GM19452 (cell line): Measurements from ENCODE around the gene RABEP2.
"Not testable (repeated sequence)": the region's sequence is repeated elsewhere in the genome, so short reads cannot be mapped to it uniquely, and the experiment has no call there.

Experiments used
- ATAC-seq: cut with Tn5 transposase; IDR thresholded peaks from one replicate; pipeline ENCODE4 v1.9.1; 2021; ENCODE audit not compliant: unreplicated experiment

The RABEP2 gene, protein sequence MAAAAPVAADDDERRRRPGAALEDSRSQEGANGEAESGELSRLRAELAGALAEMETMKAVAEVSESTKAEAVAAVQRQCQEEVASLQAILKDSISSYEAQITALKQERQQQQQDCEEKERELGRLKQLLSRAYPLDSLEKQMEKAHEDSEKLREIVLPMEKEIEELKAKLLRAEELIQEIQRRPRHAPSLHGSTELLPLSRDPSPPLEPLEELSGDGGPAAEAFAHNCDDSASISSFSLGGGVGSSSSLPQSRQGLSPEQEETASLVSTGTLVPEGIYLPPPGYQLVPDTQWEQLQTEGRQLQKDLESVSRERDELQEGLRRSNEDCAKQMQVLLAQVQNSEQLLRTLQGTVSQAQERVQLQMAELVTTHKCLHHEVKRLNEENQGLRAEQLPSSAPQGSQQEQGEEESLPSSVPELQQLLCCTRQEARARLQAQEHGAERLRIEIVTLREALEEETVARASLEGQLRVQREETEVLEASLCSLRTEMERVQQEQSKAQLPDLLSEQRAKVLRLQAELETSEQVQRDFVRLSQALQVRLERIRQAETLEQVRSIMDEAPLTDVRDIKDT

DNA sequence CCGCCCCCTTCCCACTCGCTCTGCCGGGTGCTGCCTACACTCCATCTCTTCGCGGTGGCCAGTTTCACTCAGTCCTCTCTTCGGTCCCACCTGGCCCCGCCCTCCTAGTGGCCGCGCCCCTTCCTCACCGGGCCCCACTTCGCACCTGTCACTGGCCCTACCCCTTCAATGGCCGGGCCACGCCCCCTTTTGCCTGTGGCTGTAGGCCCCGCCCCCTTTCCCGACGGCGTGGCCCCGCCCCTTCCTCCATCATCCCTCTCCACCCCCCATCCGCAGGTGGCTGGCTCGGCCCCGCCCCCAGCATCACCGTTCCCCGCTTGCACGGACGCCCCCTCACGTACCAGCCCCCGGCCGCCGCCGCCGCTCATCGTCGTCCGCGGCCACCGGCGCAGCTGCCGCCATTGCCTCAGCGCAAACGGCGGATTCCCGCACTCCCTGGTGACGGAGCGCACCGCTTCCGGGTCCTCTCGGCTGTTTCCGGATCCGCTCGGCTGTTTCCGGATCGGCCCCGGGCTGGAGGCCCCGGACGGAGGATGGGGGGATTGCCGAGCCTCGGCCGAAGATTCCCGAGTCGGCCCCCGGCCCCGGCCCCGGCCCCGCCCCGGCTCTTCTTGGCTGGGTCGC, at the start of gene RABEP2:
Gene RABEP2, minus strand, starts transcription at position 477 of the 624 bp plus-strand sequence. Its CDS starts 75 bp downstream, at position 402.
- peak; percentile 61 for ATAC-seq

DNA sequence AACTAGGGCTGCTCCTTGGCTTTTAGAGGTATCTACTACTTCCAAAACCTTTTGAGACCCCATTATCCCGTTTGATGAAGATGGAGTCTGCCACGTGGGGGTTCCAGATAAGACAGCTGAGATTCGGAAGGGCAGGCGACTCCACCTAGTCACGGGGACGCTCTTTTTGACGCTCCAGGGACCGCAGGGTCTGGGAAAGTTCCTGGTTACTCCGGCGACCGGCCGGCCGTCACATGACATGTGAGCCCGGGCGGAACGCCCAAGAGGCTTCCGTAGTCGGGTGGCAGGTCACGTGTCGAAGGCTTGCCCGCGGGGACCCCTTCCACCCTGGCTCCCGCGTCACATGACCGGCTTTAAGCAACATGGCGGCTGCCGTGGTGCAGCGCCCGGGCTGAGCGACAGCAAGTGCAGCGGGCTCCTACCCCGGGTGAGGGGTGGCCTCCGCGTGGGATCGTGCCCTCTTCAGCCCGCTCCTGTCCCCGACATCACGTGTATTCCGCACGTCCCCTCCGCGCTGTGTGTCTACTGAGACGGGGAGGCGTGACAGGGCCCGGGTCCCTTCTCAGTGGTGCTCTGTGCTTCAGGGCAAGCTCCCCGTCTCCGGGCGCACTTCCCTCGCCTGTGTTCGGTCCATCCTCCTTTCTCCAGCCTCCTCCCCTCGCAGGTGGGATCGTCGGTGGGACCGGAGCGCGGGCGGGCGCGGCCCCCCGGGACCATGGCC, 49.6 kb upstream of the RABEP2 start, which contains the start of gene SPNS1:
Gene SPNS1, plus strand, starts transcription at position 342 of the 721 bp plus-strand sequence. Its CDS starts 374 bp downstream, at position 716.
- peak; percentile 83 for ATAC-seq

DNA sequence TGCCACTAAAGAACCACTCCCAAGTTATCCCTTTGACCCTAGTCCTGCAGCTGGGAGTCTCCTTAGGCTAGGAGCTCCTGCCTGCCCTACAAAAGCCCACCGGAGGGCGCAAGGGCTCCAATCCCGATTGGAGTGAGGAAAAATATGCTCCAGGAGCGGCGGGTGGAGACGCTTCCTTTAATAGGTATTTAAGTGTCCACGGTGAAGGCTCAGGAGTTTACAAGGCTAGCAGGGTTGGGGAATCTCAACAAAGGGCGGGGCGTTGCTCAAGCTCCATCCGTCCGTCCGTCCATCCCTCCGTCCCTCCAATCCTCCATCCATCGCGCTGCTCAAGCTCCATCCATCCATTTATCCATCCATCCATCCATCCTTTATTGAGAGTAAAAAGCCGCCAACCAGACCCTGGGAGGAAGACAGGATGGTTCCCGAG, 49.0 kb upstream of the RABEP2 start:
- no peak for ATAC-seq

DNA sequence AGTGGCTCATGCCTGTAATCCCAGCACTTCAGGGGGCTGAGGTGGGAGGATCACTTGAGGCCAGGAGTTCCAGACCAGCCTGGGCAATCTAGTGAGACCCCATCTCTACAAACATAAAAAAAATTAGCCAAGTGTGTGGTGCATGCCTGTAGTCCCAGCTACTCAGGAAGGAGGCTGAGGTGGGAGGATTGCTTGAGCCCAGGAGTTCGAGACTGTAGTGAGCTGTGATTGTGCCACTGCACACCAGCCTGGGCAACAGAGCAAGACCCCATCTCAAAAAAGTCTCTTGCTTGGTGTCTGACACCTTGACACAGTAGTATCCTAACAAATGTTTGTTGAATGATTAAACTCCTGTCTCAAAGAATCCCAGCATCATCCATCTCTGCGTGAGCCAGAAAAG, 44.7 kb upstream of the RABEP2 start:
- not testable (repeated sequence) for ATAC-seq

DNA sequence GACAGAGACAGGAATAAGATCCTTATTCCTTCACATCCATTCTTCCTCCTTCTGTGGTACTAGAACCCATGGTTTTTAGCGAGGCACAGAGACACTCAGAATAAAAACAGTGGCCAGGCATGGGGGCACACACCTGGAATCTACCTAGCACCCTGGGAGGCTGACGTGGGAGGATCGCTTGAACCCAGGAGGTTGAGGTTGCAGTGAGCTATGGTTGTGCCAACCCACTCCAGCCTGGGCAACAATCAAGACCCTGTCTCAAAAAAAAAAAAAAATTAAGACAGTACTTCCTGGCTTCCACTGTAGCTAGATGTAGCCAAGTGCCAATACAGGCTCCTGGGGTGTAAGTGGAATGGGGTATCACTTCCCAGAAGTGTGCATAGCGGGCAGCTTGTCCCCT, 42.1 kb upstream of the RABEP2 start:
- no peak for ATAC-seq

DNA sequence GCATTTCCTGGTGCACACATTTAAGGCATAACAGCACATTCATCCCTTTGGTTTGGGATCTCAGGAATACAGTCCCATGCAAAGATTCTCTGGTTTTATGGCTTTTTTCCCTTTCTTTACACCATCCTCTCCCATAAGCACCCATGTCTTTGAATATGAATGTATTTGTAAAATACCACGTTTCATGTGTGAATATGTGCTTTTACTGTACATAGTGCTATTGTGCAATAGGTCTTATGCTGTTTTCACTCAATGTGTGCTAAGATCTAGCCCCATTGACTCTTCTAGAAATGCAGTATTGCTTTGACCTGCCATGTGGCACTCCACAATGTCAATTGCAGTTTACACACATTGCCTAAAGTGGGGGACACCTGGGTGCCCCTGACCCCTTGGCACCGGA, 39.5 kb upstream of the RABEP2 start:
- ATAC-seq: no peak

DNA sequence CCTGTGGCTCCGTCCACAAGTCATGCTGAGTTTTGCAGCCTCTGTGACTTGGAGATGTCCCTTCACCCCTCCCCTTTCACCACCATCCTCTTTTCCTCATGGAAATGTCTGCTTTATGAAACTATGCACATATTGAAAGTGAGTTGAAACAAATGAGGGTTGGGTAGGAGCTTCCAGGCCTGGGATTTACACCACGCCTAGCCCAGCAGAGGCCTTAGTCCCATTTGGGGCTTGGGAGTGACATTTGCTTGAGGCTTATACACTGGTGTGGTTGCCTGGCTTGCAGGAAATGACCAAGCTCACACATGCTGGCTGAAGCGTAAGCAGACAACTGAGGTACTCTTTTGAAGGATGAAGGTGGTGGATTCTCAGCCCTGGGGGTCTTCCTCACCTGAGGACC, 39.0 kb upstream of the RABEP2 start:
- no peak for ATAC-seq

DNA sequence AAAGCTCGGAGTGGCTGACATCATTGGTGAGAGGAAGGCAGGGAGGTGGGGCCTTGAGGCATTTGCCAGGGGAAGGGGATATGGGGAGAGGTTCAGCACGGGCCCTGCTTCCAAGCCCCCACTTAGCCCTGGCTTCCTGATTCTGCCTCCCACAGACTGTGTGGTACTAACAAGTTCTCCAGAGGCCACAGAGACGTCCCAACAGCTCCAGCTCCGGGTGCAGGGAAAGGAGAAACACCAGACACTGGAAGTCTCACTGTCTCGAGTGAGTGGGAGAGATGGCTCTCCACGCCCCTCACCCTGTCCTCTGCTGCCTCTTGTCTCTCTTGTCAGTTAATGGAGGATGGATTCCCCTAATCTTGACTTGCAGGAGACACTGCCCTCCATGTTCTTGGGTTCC, 33.8 kb upstream of the RABEP2 start:
- ATAC-seq: no peak

DNA sequence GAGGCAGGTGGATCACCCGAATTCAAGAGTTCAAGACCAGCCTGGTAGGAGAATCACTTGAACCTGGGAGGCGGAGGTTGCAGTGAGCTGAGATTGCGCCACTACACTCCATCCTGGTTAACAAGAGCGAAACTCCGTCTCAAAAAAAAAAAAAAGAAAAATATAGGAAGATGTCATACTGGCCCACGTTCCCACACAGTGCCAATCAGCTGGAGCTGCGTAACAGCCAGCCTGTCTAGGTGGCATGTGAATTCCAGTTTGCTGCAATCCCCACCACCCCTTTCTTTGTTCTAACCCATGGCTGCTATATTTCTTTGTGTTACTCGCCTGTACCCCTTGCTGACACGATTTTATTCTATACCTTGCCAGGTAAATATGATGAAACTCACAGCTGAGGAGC, 33.2 kb upstream of the RABEP2 start:
- ATAC-seq: no peak

DNA sequence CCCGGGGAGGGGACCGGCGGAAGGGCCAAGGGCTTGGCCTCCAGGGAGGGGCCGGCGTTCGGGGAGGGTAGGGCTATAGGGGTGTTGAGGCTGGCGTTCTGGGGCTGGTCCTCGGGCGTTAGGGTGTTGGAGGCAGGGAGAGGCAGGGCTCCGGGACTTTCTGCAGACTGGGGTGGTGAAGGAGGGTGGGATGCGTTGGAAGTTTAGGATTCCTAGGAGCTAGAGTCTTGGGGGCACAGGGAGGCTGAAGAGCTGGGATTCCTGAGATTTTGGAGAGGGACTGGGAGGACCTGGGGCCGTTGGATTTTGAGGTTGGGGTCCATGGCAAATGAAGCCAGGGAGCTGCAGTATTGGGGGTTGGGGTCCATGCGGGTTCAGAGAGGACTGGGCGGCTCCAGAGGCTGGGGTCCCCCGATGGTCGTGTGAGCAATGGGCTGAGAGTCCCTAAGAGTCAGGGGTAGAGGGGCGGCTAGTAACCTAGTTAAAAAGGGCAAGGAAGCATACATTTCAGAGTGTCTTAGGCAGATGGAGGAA, 26.4 kb upstream of the RABEP2 start:
- ATAC-seq: no peak

DNA sequence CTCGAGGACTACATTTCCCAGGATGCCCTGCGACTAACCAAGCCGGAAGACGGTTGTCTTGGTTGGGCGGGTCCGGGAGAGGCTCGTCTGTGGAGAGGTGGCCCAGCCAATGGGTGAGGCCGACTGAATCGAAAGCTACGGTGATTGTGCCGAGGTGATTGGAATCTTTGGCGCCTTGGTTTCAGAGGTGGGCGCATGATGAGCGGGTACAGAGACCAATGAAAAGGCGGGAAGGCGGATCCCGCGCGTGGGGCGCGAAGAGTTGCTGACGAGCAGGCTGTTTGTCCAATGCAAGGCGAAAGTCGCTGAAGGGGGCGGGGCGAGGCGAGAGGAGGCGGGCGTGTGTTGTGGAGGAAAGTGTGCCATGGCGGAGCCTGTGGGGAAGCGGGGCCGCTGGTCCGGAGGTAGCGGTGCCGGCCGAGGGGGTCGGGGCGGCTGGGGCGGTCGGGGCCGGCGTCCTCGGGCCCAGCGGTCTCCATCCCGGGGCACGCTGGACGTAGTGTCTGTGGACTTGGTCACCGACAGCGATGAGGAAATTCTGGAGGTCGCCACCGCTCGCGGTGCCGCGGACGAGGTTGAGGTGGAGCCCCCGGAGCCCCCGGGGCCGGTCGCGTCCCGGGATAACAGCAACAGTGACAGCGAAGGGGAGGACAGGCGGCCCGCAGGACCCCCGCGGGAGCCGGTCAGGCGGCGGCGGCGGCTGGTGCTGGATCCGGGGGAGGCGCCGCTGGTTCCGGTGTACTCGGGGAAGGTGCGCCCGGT, 25.8 kb upstream of the RABEP2 start, which contains the start of gene NFATC2IP:
Gene NFATC2IP, plus strand, starts transcription at position 290 of the 762 bp plus-strand sequence. Its CDS starts 75 bp downstream, at position 365.
- peak; percentile 88 for ATAC-seq

DNA sequence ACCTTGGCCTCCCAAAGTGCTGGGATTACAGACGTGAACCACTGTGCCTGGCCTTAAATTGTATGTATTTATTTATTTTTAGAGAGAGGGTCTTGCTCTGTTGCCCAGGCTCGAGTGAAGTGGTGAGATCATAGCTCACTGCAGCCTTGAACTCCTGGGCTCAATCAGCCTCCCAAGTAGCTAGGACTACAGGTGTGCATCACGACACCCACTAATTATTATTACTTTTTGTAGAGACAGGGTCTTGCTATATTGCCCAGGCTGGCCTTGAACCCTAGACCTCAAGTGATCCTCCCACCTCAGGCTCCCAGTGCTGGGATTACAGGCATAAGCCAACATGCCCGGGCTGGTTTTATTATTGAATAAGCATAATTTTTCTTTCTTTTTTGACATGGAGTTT, 21.6 kb upstream of the RABEP2 start:
- ATAC-seq: no peak

DNA sequence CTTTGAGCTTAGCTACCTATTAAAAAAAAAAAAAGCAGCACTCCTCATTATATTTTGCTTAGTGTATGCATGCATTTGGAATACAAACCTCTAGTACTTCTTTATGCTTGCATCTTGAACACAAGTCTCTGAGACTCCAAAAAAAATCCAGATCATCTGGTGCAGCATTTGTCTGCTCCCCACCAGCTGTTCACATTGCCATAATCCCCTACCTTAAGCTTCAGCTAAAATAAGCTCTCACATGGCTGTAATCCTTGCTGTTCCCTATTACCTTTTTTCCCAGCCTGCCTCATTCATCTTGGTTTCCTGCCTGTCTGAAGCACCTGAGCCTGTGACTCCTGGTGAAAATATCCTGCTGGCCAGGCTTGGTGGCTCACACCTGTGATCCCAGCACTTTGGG, 18.2 kb upstream of the RABEP2 start:
- ATAC-seq: no peak

DNA sequence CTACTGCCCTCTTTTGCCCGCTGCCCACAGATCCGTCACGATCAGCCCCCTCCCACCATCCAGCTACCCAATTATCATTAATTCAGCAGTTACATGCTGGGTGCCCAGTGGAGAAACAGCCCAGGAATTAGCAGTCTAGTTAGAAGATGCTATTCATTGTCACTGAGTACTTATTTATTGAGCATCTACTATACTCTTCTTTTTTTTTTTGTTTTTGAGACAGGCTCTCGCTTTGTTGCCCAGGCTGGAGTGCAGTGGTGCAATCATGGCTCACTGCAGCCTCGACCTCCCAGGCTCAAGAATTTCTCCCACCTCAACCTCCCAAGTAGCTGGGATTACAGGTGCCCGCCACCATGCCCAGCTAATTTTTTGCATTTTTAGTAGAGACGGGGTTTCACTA, 14.8 kb upstream of the RABEP2 start:
- ATAC-seq: not testable (repeated sequence)

DNA sequence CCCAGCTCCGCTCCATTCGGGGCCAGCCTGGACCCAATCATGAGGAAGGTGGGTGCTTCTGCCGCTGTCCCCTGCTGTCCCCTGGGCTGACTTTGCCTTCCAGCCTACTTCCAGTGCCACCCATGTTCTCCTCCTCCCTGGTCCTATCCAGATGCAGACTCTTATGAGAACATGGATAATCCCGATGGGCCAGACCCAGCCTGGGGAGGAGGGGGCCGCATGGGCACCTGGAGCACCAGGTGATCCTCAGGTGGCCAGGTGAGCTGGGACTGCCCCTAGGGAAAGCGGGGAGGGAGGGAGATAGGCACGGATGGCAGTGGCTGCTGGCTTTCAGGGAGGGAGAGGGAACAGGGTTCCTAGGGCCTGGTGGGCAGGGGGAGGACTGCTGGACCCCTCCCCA, 13.7 kb upstream of the RABEP2 start:
- ATAC-seq: no peak

DNA sequence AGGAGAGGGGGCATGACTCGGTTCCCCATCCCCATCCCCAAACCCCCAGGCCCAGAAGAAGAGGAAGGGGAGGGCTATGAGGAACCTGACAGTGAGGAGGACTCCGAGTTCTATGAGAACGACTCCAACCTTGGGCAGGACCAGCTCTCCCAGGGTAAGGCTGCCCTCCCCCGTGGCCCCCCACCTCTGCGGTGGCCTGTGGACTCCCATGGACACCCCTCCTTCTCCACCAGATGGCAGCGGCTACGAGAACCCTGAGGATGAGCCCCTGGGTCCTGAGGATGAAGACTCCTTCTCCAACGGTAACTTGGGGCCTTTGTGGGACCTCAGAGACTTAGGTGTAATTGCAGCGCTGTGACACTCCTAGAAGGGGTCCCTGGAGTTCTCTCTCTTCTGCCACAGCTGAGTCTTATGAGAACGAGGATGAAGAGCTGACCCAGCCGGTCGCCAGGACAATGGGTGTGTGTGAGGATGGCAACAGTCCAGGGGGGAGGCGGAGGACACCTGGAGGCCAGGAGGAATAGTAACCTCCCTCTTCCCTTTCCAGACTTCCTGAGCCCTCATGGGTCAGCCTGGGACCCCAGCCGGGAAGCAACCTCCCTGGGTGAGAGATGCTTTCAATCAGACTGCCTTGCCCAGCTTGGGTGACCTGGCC, 12.3 kb upstream of the RABEP2 start:
- ATAC-seq: no peak

DNA sequence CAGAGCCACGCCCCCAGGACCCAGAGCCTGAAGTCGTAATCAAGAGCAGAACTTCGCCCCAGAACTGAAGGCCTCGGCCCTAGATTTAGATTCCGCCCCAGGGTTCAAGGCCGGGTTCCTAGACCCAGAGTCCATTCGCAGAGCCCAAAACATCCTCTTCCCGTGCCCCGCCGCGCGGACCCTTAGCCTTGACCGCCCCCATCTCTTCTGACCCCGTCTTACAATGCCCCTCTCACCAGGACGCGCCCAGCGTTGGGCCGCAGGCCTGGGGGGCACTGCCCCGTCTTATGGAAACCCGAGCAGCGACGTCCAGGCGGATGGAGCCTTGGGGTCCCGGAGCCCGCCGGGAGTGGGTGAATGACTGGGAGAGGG, 11.7 kb upstream of the RABEP2 start:
- no peak for ATAC-seq

DNA sequence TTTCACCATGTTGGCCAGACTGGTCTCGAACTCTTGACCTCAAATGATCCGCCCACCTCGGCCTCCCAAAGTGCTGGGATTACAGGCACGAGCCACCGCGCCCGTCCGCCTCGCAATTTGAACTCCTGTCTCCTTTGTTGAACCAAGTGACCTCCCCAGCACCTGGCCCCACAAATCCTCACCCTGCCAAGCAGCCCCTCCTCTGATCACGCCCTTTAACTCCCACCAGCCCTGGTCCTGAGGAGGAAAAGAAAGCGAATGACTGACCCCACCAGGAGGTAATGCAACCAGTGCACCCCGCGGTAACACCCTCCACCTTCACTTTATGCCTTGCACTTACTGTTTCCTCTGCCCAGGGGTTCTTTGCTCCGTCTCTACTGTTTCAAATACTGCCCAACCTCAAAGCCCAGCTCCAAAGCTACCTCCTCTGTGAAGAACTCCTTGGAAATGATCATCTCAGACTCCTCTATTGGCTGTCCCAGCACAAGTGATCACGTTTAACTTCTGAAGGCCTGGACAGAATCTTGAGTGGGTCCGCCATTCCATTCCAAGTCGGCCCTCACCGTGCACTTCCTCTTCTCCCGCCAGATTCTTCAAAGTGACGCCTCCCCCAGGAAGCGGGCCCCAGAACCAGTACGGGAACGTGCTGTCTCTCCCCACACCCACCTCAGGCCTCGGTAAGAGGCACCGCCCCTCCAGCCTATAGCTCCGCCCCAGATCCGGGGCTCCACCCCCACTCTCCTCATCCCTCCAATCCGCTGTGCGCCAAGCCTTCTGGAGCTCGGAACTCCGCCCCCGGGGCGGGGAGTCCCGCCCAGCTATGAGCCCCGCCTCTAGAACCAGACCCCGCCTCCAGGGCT, 11.1 kb upstream of the RABEP2 start:
- ATAC-seq: peak; percentile 70

DNA sequence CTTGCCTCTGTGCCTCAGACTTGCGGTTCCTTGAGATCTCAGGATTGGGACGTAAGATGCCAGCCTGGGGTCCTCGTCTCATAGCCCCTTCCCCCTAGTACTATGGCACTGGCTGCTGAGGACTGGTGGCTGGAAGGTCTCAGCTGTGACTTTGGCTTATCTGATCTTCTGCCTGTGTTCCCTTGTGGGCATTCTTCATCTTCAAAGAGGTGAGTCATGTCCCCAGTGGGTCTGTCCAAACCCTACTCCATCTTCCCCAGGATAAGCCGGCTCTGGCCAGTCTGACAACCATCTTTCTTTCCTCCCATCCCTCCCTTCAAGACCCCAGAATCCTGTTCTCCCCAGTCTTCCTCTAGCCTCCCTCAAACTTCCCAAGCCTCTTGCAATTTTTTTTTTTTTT, 10.3 kb upstream of the RABEP2 start:
- no peak for ATAC-seq
